Neural crest cell (in vitro differentiated cells): ENCODE data around the gene EHD2. TPM values are rescaled to one million over a fixed set of nuclear protein-coding genes. Genes with fewer than 3 reads are reported as not detected.
A peak's percentile ranks its signal among the peaks of the same experiment; 100 is the strongest.

Source experiments
- DNase-seq: peaks from one replicate; pipeline ENCODE4 v3.0.0; 2021; ENCODE audit warnings: low read depth, mixed read lengths, low spot score
- H3K27ac Mint-ChIP-seq: one replicate; pipeline ENCODE4 v1.8.0; 2021; ENCODE audit warnings: mild to moderate bottlenecking, mixed read lengths; ENCODE audit not compliant: unreplicated experiment
- H3K27me3 Mint-ChIP-seq: 2 replicates; pipeline ENCODE4 v1.8.0; 2021; ENCODE audit warnings: low read depth, mild to moderate bottlenecking, mixed read lengths
- H3K36me3 Mint-ChIP-seq: 2 replicates; pipeline ENCODE4 v1.8.0; 2021; ENCODE audit warnings: low read depth, mild to moderate bottlenecking, mixed read lengths
- H3K4me1 Mint-ChIP-seq: 2 replicates; pipeline ENCODE4 v1.8.0; 2021; ENCODE audit warnings: mixed read lengths
- H3K4me3 Mint-ChIP-seq: one replicate; pipeline ENCODE4 v1.8.0; 2021; ENCODE audit warnings: mild to moderate bottlenecking, mixed read lengths
- H3K9me3 Mint-ChIP-seq: 2 replicates; pipeline ENCODE4 v1.8.0; 2021; ENCODE audit warnings: mixed read lengths
- total RNA-seq: library from RNA; stranded (reverse); gene quantifications from 2 replicates; pipeline ENCODE4 v1.2.1, GENCODE V29; 2021
- TF ChIP-seq, protein P1 (sequence below): fragments of 200-600 bp; sonication (generic); conservative IDR thresholded peaks from 2 replicates; pipeline ENCODE4 v1.5.0; 2021; ENCODE audit warnings: antibody characterized with exemption, mild to moderate bottlenecking

The EHD2 gene
- total RNA-seq, 1 donor from 2014 or later = 0.47 TPM

DNA sequence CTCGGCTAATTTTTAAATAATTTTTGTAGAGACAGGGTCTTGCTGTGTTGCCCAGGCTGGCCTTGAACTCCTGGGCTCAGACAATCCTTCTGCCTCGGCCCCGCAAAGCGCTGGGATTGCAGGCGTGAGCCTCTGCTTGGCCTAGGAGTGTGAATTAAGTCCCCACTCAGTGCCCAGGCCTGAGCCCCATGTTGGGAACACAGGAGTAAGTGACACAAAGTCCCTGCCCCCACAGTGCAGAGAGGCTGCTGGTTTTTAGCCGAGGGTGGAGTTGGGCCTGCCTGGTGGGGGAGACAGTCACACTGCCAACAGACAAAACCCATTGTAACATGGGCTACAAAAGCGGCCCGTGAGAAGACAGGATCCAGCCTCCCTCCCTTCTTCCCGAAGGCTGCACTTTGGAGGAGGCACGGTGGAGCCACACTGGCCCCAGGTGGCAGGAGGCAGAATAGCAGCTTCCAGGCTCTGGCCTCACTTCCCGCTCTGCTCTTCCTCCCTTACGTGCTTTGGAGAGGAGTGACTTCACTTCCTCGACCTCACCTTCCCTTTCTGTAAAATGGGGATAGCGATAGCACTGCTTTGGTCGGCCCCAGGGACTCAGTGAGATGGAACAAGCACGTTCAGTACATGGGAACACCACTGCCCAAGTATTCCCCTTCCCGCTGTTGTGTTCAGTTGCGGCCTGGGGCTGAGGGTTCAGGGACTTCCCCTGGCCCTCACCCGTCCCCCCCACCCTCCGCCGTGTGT lies 15.2 kb upstream of the EHD2 start:
- TF ChIP-seq, protein P1, sequence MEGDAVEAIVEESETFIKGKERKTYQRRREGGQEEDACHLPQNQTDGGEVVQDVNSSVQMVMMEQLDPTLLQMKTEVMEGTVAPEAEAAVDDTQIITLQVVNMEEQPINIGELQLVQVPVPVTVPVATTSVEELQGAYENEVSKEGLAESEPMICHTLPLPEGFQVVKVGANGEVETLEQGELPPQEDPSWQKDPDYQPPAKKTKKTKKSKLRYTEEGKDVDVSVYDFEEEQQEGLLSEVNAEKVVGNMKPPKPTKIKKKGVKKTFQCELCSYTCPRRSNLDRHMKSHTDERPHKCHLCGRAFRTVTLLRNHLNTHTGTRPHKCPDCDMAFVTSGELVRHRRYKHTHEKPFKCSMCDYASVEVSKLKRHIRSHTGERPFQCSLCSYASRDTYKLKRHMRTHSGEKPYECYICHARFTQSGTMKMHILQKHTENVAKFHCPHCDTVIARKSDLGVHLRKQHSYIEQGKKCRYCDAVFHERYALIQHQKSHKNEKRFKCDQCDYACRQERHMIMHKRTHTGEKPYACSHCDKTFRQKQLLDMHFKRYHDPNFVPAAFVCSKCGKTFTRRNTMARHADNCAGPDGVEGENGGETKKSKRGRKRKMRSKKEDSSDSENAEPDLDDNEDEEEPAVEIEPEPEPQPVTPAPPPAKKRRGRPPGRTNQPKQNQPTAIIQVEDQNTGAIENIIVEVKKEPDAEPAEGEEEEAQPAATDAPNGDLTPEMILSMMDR = peak; percentile 96
- Mint-ChIP-seq H3K4me3 (peak overlapping the region; percentile 23), H3K27me3 (no peaks in the 10 kb centered on the region), H3K9me3 (no peaks in the 10 kb centered on the region), H3K27ac (no peak overlapping the region), H3K4me1 (peaks cover 10% of the 10 kb centered on the region), H3K36me3 (no peaks in the 10 kb centered on the region)
- DNase-seq = peak; percentile 68

DNA sequence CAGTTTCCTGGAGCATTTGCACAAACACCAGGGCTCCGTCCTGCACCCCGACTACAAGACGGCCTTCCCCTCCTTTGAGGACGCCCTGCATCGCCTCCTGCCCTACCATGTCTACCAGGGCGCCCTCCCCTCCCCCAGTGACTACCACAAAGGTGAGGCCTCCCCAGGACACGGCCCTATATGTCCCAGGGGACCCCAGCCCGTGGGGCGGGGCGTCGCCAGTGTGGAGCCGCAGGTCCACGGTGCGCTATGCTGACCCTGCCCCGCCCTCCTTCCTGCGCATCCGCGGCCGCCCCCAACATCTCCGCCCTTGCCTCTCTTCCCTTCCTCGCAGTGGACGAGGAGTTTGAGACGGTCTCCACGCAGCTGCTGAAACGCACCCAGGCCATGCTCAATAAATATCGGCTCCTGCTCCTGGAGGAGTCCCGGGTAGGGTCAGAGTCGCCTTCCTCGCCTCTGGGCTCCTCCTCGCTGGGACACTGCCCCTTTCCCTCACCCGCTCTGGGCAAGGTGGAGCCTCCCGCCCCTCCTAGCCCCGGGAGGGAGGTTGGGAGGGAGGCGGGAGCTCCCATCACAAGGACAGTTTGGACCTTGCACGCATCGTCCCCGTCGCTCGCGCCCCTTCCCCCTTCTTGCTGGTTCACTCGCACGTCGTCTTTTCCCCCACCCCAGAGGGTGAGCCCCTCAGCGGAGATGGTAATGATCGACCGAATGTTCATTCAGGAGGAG lies 14.4 kb upstream of the EHD2 start:
- Mint-ChIP-seq H3K27me3 (no peaks in the 10 kb centered on the region), H3K27ac (no peak overlapping the region), H3K4me3 (no peak overlapping the region), H3K4me1 (peaks cover 10% of the 10 kb centered on the region), H3K36me3 (no peaks in the 10 kb centered on the region), H3K9me3 (no peaks in the 10 kb centered on the region)
- TF ChIP-seq, protein P1 = no peak
- DNase-seq = no peak

DNA sequence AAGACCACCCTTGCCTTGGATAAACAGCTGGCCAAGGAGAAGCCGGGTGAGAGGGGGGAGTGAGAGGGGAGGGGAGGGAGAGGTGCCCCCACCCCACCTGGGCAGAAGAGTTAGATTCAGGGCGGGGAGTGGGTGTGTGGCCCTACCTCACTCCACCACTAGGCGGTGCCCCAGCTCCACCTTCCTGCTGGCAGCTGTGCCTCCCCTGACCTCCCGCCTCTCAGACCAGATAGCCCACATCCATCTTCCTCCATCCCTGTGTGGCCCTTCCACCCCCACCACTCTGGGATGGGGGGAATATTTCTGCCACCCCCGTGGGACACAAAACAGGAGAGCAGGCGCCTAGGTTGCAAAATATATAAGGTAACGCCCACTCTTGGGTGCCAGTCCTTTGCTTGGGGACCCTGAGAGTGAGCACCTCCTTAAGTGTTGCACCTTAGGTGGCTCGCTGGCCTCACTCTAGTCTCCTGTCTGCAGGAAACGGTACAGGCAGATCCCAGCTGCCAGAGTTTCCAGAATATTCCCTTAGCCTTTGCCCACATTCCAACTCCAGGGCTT lies 13.8 kb upstream of the EHD2 start:
- Mint-ChIP-seq H3K27ac (no peak overlapping the region), H3K4me1 (peaks cover 10% of the 10 kb centered on the region), H3K27me3 (no peaks in the 10 kb centered on the region), H3K9me3 (no peaks in the 10 kb centered on the region), H3K4me3 (no peak overlapping the region), H3K36me3 (no peaks in the 10 kb centered on the region)
- TF ChIP-seq, protein P1 = peak; percentile 82
- DNase-seq = peak; percentile 67

DNA sequence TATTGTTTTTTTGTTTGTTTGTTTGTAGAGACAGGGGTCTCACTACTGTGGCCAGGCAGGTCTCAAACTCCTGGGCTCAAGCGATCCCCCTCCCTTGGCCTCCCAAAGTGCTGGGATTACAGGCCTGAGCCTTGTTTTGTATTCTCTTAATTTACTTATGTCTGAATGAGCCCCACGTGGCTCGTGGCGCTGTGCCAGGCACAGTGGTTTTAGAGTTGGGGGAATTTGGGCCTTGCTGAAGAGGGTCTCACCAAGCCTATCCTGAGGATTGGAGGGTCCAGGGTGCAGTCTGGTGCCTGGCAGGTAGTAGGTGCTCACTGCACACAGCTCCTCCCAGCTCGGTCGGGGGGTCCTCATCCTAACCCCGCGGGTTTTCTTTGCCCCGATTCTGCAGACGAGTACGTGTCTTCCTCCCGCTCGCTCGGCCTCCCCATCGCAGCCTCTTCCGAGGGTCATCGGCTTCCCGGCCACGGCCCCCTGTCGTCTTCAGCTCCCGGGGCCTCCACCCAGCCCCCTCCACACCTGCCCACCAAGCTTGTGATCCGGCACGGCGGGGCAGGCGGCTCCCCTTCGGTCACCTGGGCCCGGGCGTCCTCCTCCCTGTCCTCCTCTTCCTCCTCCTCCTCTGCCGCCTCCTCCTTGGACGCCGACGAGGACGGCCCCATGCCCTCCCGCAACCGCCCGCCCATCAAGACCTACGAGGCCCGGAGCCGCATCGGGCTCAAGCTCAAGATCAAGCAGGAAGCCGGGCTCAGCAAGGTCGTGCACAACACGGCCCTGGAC lies 12.1 kb upstream of the EHD2 start:
- H3K4me1 Mint-ChIP-seq = peaks cover 6% of the 10 kb centered on the region
- no peaks in the 10 kb centered on the region for H3K36me3 Mint-ChIP-seq
- no peaks in the 10 kb centered on the region for H3K9me3 Mint-ChIP-seq
- TF ChIP-seq, protein P1 = no peak
- no peak for DNase-seq
- no peak overlapping the region for H3K27ac Mint-ChIP-seq
- H3K27me3 Mint-ChIP-seq = no peaks in the 10 kb centered on the region
- H3K4me3 Mint-ChIP-seq = no peak overlapping the region
